ENCODE measurements around the gene PDAP1.

DNA sequence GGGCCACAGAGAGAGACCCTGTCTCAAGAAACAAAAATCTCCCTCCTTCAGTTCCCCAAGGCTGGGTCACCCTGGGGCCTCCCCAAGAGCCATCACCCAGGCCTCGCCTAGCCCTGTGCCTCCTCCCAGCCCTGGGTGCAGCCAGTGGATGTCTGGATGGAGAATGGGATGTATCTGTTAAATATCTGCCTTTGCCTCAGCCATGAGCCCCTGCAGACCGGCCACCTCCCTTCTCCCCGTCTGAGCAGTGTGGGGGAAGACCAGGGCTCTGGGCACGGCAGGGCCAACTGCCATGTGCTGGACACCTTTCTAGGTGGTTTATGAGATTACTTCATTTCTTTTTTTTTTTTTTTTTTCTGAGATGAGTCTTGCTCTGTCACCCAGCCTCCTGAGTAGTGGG lies 23.9 kb downstream of the PDAP1 start:
- no peak for TF ChIP-seq POLR2A (IDR thresholded peaks at IDR 0.05)
- TF ChIP-seq, protein P1, sequence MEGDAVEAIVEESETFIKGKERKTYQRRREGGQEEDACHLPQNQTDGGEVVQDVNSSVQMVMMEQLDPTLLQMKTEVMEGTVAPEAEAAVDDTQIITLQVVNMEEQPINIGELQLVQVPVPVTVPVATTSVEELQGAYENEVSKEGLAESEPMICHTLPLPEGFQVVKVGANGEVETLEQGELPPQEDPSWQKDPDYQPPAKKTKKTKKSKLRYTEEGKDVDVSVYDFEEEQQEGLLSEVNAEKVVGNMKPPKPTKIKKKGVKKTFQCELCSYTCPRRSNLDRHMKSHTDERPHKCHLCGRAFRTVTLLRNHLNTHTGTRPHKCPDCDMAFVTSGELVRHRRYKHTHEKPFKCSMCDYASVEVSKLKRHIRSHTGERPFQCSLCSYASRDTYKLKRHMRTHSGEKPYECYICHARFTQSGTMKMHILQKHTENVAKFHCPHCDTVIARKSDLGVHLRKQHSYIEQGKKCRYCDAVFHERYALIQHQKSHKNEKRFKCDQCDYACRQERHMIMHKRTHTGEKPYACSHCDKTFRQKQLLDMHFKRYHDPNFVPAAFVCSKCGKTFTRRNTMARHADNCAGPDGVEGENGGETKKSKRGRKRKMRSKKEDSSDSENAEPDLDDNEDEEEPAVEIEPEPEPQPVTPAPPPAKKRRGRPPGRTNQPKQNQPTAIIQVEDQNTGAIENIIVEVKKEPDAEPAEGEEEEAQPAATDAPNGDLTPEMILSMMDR (IDR thresholded peaks at IDR 0.05), result no peak

Data from right lobe of liver (tissue), 4 donors.